GM21447 (cell line): ENCODE results near the gene HLA-A.
A peak's percentile ranks its signal among the peaks of the same experiment; 100 is the strongest.
"Not testable (repeated sequence)": the region's sequence is repeated elsewhere in the genome, so short reads cannot be mapped to it uniquely, and the experiment has no call there.

Experiments
- ATAC-seq: cut with Tn5 transposase; IDR thresholded peaks from one replicate; pipeline ENCODE4 v1.9.1; 2021; ENCODE audit not compliant: unreplicated experiment

Gene HLA-A

GRCh38 chr6:29958921-29959320, 16.6 kb downstream of the HLA-A start:
- ATAC-seq = no peak

- ATAC-seq = no peak
Observed at GRCh38 chr6:29959467-29959866, 17.1 kb downstream of the HLA-A start.

- no peak for ATAC-seq
Observed at GRCh38 chr6:29961966-29962365, 19.6 kb downstream of the HLA-A start.

- ATAC-seq = not testable (repeated sequence)
Observed at GRCh38 chr6:29963697-29964096, 21.4 kb downstream of the HLA-A start.

- no peak for ATAC-seq
Observed at GRCh38 chr6:29964518-29964886, 22.2 kb downstream of the HLA-A start.

- ATAC-seq = peak; percentile 89
Observed at GRCh38 chr6:29964887-29965562, 22.7 kb downstream of the HLA-A start.

- ATAC-seq = no peak
Observed at GRCh38 chr6:29965563-29965872, 23.2 kb downstream of the HLA-A start.

GRCh38 chr6:29965873-29966601, 23.7 kb downstream of the HLA-A start:
- peak; percentile 48 for ATAC-seq

- ATAC-seq = no peak
Observed at GRCh38 chr6:29967379-29968010, 25.2 kb downstream of the HLA-A start.

GRCh38 chr6:29968130-29968529, 25.8 kb downstream of the HLA-A start:
- no peak for ATAC-seq

GRCh38 chr6:29968905-29969304, 26.6 kb downstream of the HLA-A start:
- ATAC-seq = no peak

- ATAC-seq = no peak
Observed at GRCh38 chr6:29970711-29971110, 28.4 kb downstream of the HLA-A start.

- no peak for ATAC-seq
Observed at GRCh38 chr6:29974901-29975560, 32.7 kb downstream of the HLA-A start.

GRCh38 chr6:29975561-29975907, 33.2 kb downstream of the HLA-A start:
- ATAC-seq = no peak

- no peak for ATAC-seq
Observed at GRCh38 chr6:29976253-29976587, 33.9 kb downstream of the HLA-A start.

GRCh38 chr6:29976588-29977424, 34.5 kb downstream of the HLA-A start:
- ATAC-seq = peak; percentile 85

GRCh38 chr6:29977425-29977727, 35.0 kb downstream of the HLA-A start:
- ATAC-seq = no peak

GRCh38 chr6:29980013-29980412, 37.7 kb downstream of the HLA-A start:
- ATAC-seq = not testable (repeated sequence)

GRCh38 chr6:29980511-29980910, 38.2 kb downstream of the HLA-A start:
- no peak for ATAC-seq

- ATAC-seq = no peak
Observed at GRCh38 chr6:29981211-29981812, 39.0 kb downstream of the HLA-A start.

- ATAC-seq = no peak
Observed at GRCh38 chr6:29982097-29982496, 39.8 kb downstream of the HLA-A start.
